B cell (primary cell): ENCODE results near the gene FIBCD1.

Source experiments
- EZH2 ChIP-seq: IDR thresholded peaks from 2 replicates; pipeline ENCODE4 v1.6.1; 2012; ENCODE audit warnings: borderline replicate concordance, low read depth, mild to moderate bottlenecking, moderate library complexity, low read length; ENCODE audit not compliant: insufficient read depth, poor library complexity, severe bottlenecking
- TF ChIP-seq, protein P1 (sequence below): fragments of 200-600 bp; IDR thresholded peaks from one replicate; pipeline ENCODE4 v1.8.0; 2022; ENCODE audit warnings: antibody characterized with exemption, mild to moderate bottlenecking

- TF ChIP-seq, protein P1, sequence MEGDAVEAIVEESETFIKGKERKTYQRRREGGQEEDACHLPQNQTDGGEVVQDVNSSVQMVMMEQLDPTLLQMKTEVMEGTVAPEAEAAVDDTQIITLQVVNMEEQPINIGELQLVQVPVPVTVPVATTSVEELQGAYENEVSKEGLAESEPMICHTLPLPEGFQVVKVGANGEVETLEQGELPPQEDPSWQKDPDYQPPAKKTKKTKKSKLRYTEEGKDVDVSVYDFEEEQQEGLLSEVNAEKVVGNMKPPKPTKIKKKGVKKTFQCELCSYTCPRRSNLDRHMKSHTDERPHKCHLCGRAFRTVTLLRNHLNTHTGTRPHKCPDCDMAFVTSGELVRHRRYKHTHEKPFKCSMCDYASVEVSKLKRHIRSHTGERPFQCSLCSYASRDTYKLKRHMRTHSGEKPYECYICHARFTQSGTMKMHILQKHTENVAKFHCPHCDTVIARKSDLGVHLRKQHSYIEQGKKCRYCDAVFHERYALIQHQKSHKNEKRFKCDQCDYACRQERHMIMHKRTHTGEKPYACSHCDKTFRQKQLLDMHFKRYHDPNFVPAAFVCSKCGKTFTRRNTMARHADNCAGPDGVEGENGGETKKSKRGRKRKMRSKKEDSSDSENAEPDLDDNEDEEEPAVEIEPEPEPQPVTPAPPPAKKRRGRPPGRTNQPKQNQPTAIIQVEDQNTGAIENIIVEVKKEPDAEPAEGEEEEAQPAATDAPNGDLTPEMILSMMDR = no peak
- no peak for TF ChIP-seq EZH2
Measured at GRCh38 chr9:130874783-130875182, 64.3 kb downstream of the FIBCD1 start.
